HepG2 (cell line): ENCODE measurements around the gene ITGB5. TPM values are rescaled to one million over a fixed set of nuclear protein-coding genes. Genes with fewer than 3 reads are reported as not detected.

Source experiments
- ARNT2 ChIP-seq: sonication (generic); formaldehyde crosslinking; IDR thresholded peaks from 2 replicates; pipeline ENCODE4 v1.8.0; 2022; ENCODE audit warnings: mild to moderate bottlenecking, low read depth, missing genetic modification reagents, moderate library complexity
- ASH2L ChIP-seq: fragments of 300-600, 200-600 bp; sonication (generic); IDR thresholded peaks from 2 replicates; pipeline ENCODE4 v1.7.0; 2017; ENCODE audit warnings: low read depth, mild to moderate bottlenecking, moderate library complexity, mixed read lengths, low read length; ENCODE audit not compliant: insufficient read length
- CEBPB ChIP-seq: IDR thresholded peaks from 2 replicates; pipeline ENCODE4 v1.6.1; 2011; ENCODE audit warnings: low read depth, low read length, improper control_type of control experiment, borderline replicate concordance
- CREB1 ChIP-seq, 2 experiments: fragments of 450-650 bp in 1 of 2; IDR thresholded peaks; 2 replicates each; pipeline ENCODE4 v1.6.1; 2016 to 2017; ENCODE audit warnings: control low read depth in 1 of 2, mild to moderate bottlenecking in 1 of 2, missing compliant biosample characterization in 1 of 2, missing genetic modification characterization in 1 of 2
- ETV5 ChIP-seq: IDR thresholded peaks from 2 replicates; pipeline ENCODE4 v1.6.1; 2018; ENCODE audit warnings: missing biosample characterization, missing genetic modification reagents, inconsistent platforms, borderline replicate concordance
- FLYWCH1 ChIP-seq: sonication (generic); formaldehyde crosslinking; IDR thresholded peaks from 2 replicates; pipeline ENCODE4 v1.8.1; 2023; ENCODE audit warnings: mild to moderate bottlenecking, missing genetic modification reagents
- GATAD1 ChIP-seq: IDR thresholded peaks from 2 replicates; pipeline ENCODE4 v1.6.1; 2016; ENCODE audit warnings: missing genetic modification reagents, missing compliant biosample characterization
- HDAC6 ChIP-seq: fragments of 200-600 bp; sonication (generic); IDR thresholded peaks from 2 replicates; pipeline ENCODE4 v1.7.0; 2017; ENCODE audit warnings: mild to moderate bottlenecking, antibody characterized with exemption, low read length, low read depth
- HMG20B ChIP-seq: conservative IDR thresholded peaks from 2 replicates; pipeline ENCODE4 v1.6.1; 2016; ENCODE audit warnings: missing genetic modification reagents, missing compliant biosample characterization
- KDM3A ChIP-seq: IDR thresholded peaks from 2 replicates; pipeline ENCODE4 v1.6.1; 2018; ENCODE audit warnings: low read depth, missing compliant biosample characterization
- KDM4B ChIP-seq: sonication (generic); formaldehyde crosslinking; IDR thresholded peaks from 2 replicates; pipeline ENCODE4 v1.4.0; 2020; ENCODE audit warnings: missing genetic modification reagents
- MIXL1 ChIP-seq: IDR thresholded peaks from 2 replicates; pipeline ENCODE4 v1.6.1; 2016
- NR2C2 ChIP-seq: sonication (generic); formaldehyde crosslinking; IDR thresholded peaks from 2 replicates; pipeline ENCODE4 v1.4.0; 2020; ENCODE audit warnings: missing genetic modification reagents, mild to moderate bottlenecking, moderate library complexity, borderline replicate concordance
- PAXIP1 ChIP-seq: sonication (generic); formaldehyde crosslinking; conservative IDR thresholded peaks from 2 replicates; pipeline ENCODE4 v1.4.0; 2020; ENCODE audit warnings: mild to moderate bottlenecking, missing genetic modification reagents, moderate library complexity
- RFX5 ChIP-seq: IDR thresholded peaks from 2 replicates; pipeline ENCODE4 v1.6.1; 2011; ENCODE audit warnings: low read depth, low read length, improper control_type of control experiment
- SOX5 ChIP-seq: IDR thresholded peaks from 2 replicates; pipeline ENCODE4 v1.6.1; 2016; ENCODE audit warnings: borderline replicate concordance
- SP4 ChIP-seq: sonication (generic); formaldehyde crosslinking; IDR thresholded peaks from 2 replicates; pipeline ENCODE4 v1.8.1; 2023; ENCODE audit warnings: mild to moderate bottlenecking, missing genetic modification reagents
- TFAP4 ChIP-seq: sonication (generic); IDR thresholded peaks from 2 replicates; pipeline ENCODE4 v1.6.1; 2016; ENCODE audit warnings: low read depth, borderline replicate concordance
- U2AF2 ChIP-seq: fragments of 200-400 bp; formaldehyde crosslinking; IDR thresholded peaks from 2 replicates; pipeline ENCODE4 v1.6.1; 2017; ENCODE audit warnings: low read depth, mild to moderate bottlenecking, low read length
- ZBTB7B ChIP-seq: sonication (generic); formaldehyde crosslinking; IDR thresholded peaks from 2 replicates; pipeline ENCODE4 v1.4.0; 2020; ENCODE audit warnings: missing genetic modification reagents
- ZMYM3 ChIP-seq: sonication (generic); formaldehyde crosslinking; IDR thresholded peaks from 2 replicates; pipeline ENCODE4 v1.5.1; 2020; ENCODE audit warnings: mild to moderate bottlenecking, missing genetic modification reagents
- ZNF263 ChIP-seq: sonication (generic); formaldehyde crosslinking; IDR thresholded peaks from 2 replicates; pipeline ENCODE4 v1.4.0; 2020; ENCODE audit warnings: missing genetic modification reagents
- ZNF317 ChIP-seq: sonication (generic); formaldehyde crosslinking; IDR thresholded peaks from 2 replicates; pipeline ENCODE4 v1.5.0; 2020; ENCODE audit warnings: mild to moderate bottlenecking, missing genetic modification reagents
- ZNF749 ChIP-seq: sonication (generic); formaldehyde crosslinking; IDR thresholded peaks from 2 replicates; pipeline ENCODE4 v1.8.0; 2022; ENCODE audit warnings: mild to moderate bottlenecking, missing genetic modification reagents, moderate library complexity, borderline replicate concordance
- ZSCAN5A ChIP-seq: sonication (generic); formaldehyde crosslinking; IDR thresholded peaks from 2 replicates; pipeline ENCODE4 v1.8.0; 2022; ENCODE audit warnings: mild to moderate bottlenecking, missing genetic modification reagents, borderline replicate concordance
- polyA plus RNA-seq, 8 experiments: library from polyadenylated mRNA; depleted of rRNA in 3 of 8; stranded (reverse) in 7 of 8; unstranded in 1 of 8; fragments of >200 nt; fragmentation: Illumina TruSeq in 4 of 8; extraction: Trizol in 4 of 8; gene quantifications; 2 replicates each; pipeline versions ENCODE4 v1.2.1 to v1.2.3, GENCODE V29; 2011 to 2016; ENCODE audit warnings: low read depth in 4 of 8, missing spikeins in 1 of 8, mixed read lengths in 1 of 8; ENCODE audit not compliant: insufficient read depth in 1 of 8
- total RNA-seq, 5 experiments: library from RNA; depleted of rRNA; stranded (reverse); fragments of >200 nt; fragmentation: Illumina TruSeq; extraction: Trizol; gene quantifications; 2 replicates each; pipeline ENCODE4 v1.2.3, GENCODE V29; 2016; ENCODE audit warnings: low read depth in 1 of 5

Gene ITGB5
- total and polyA plus RNA-seq, 2 of the 13 experiments (the other 11 are each of a cell fraction or from before 2014, with no cell fraction given) = 74.1 to 343 TPM

- TF ChIP-seq ZNF749 (CRISPR knock-in tag) (no peak), MIXL1 (CRISPR knock-in tag) (peak; percentile 86; the same call in 1 of the 2 replicates), CREB1 (IDR thresholded peaks at IDR 0.05) (peak; percentile 52; the same call in 1 of the 2 replicates), CREB1 (CRISPR knock-in tag; IDR thresholded peaks at IDR 0.05) (peak; percentile 53), HDAC6 (no peak), ZSCAN5A (no peak), RFX5 (no peak), KDM4B (CRISPR knock-in tag) (no peak; the same call in 1 of the 2 replicates), HMG20B (0 out of 2 replicates have a peak, but pooled peaks have one; percentile 23), NR2C2 (peak; percentile 44; the same call in 1 of the 2 replicates), ZNF263 (CRISPR knock-in tag) (no peak), SP4 (CRISPR knock-in tag) (no peak), ETV5 (CRISPR knock-in tag) (peak; percentile 94), ASH2L (peak; percentile 65), U2AF2 (no peak), PAXIP1 (CRISPR knock-in tag) (peak; percentile 83), ZBTB7B (0 out of 2 replicates have a peak, but pooled peaks have one; percentile 22), ZNF317 (CRISPR knock-in tag) (peak; percentile 56; the same call in 1 of the 2 replicates), ARNT2 (CRISPR knock-in tag) (no peak), GATAD1 (CRISPR knock-in tag) (no peak), CEBPB (no peak), KDM3A (no peak), ZMYM3 (peak; percentile 61; the same call in 1 of the 2 replicates), FLYWCH1 (CRISPR knock-in tag) (no peak), TFAP4 (peak; percentile 71; the same call in 1 of the 2 replicates), SOX5 (CRISPR knock-in tag) (peak; percentile 53)
Observed at GRCh38 chr3:124878561-124879336, 8.4 kb downstream of the ITGB5 start (continued).
